Adipose tissue (tissue), 3 donors: ENCODE data around the gene C20orf204. TPM values are rescaled to one million over a fixed set of nuclear protein-coding genes. Genes with fewer than 3 reads are reported as not detected.

Source experiments
- H3K27ac ChIP-seq: one replicate; pipeline ENCODE4 v1.5.1; 2013; ENCODE audit warnings: low read depth, low read length
- WGBS, 3 donors: extraction: QIAGEN DNeasy Blood & Tissue Kit; methylation state at CpG; one replicate each; pipeline ENCODE4 v1.1.7; 2013; 5-methylcytosine and 5-hydroxymethylcytosine counted together
- polyA plus RNA-seq, 3 donors: library from polyadenylated mRNA; stranded (reverse); fragments of 200-250 nt; gene quantifications; one replicate each; pipeline ENCODE4 v1.2.3, GENCODE V29; 2013
- donor health status: healthy with polysubstance abuse.
- donor health status: Bipolar disorder and iron deficiency.
- donor health status: healthy.

The C20orf204 gene
- polyA plus RNA-seq, 3 donors = 0.56 to 0.58 (median 0.56) TPM

- 13 to 18% (median 14%) methylated on average over 16 to 17 of the region's 17 CpGs for WGBS, 3 donors
- H3K27ac ChIP-seq = no peak overlapping the region
These were observed 3.5 kb downstream of the C20orf204 start for GRCh38 chr20:64039293-64040160.

- 53 to 64% (median 58%) methylated on average over 11 to 12 of the region's 12 CpGs for WGBS, 3 donors
- no peak overlapping the region for H3K27ac ChIP-seq
These were observed 4.5 kb downstream of the C20orf204 start for GRCh38 chr20:64040231-64041039.

GRCh38 chr20:64041040-64041780 lies 5.2 kb downstream of the C20orf204 start:
- no peak overlapping the region for H3K27ac ChIP-seq
- WGBS, 3 donors = 32 to 72% (median 45%) methylated on average over 15 of the region's 15 CpGs

GRCh38 chr20:64041781-64042053 lies 5.7 kb downstream of the C20orf204 start:
- no peak overlapping the region for H3K27ac ChIP-seq
- 7 to 22% (median 10%) methylated on average over 6 to 11 of the region's 11 CpGs for WGBS, 3 donors

- 2 to 4% (median 2%) methylated on average over 53 to 55 of the region's 55 CpGs for WGBS, 3 donors
- H3K27ac ChIP-seq = no peak overlapping the region
These were observed 6.2 kb downstream of the C20orf204 start for GRCh38 chr20:64042054-64042781.

- WGBS, 3 donors = 77 to 84% (median 80%) methylated on average over 9 of the region's 9 CpGs
- H3K27ac ChIP-seq = no peak overlapping the region
These were observed 7.8 kb downstream of the C20orf204 start for GRCh38 chr20:64043768-64044167.

- WGBS, 3 donors = 63 to 67% (median 66%) methylated on average over 13 to 14 of the region's 14 CpGs
These were observed 8.7 kb downstream of the C20orf204 start for GRCh38 chr20:64044484-64045247.

GRCh38 chr20:64045346-64046011 lies 9.5 kb downstream of the C20orf204 start:
- 57 to 66% (median 66%) methylated on average over 11 of the region's 11 CpGs for WGBS, 3 donors
- no peak overlapping the region for H3K27ac ChIP-seq

More at GRCh38 chr20:64044484-64045247, 8.7 kb downstream of the C20orf204 start:
- no peak overlapping the region for H3K27ac ChIP-seq

- no peak overlapping the region for H3K27ac ChIP-seq
- WGBS, 3 donors = 73 to 78% (median 74%) methylated on average over 8 of the region's 8 CpGs
These were observed 11.0 kb downstream of the C20orf204 start for GRCh38 chr20:64047046-64047389.

GRCh38 chr20:64047968-64048401 lies 12.0 kb downstream of the C20orf204 start:
- H3K27ac ChIP-seq = no peak overlapping the region
- WGBS, 3 donors = 11 to 33% (median 26%) methylated on average over 46 to 49 of the region's 49 CpGs

- 3 to 13% (median 8%) methylated on average over 43 to 100 of the region's 101 CpGs for WGBS, 3 donors
- no peak overlapping the region for H3K27ac ChIP-seq
These were observed 12.5 kb downstream of the C20orf204 start for GRCh38 chr20:64048402-64049044.

GRCh38 chr20:64049060-64049877 lies 13.3 kb downstream of the C20orf204 start, which contains the start of gene SOX18:
Gene SOX18, minus strand, starts transcription at chr20:64049639. Its CDS starts 123 bp downstream, at chr20:64049516.
- 0 to 1% (median 0%) methylated on average over 52 to 86 of the region's 111 CpGs for WGBS, 3 donors
- no peak within 1 kb of the TSS for H3K27ac ChIP-seq

GRCh38 chr20:64049878-64050260 lies 13.9 kb downstream of the C20orf204 start:
- WGBS, 3 donors = 15 to 18% (median 17%) methylated on average over 15 to 16 of the region's 16 CpGs
- H3K27ac ChIP-seq = no peak overlapping the region

- H3K27ac ChIP-seq = no peak overlapping the region
- 58 to 71% (median 60%) methylated on average over 22 to 23 of the region's 23 CpGs for WGBS, 3 donors
These were observed 14.5 kb downstream of the C20orf204 start for GRCh38 chr20:64050261-64051032.

GRCh38 chr20:64051033-64051452 lies 15.1 kb downstream of the C20orf204 start:
- no peak overlapping the region for H3K27ac ChIP-seq
- WGBS, 3 donors = 61 to 80% (median 66%) methylated on average over 11 of the region's 11 CpGs
